Measurements from ENCODE around the gene GLS.

GLS gene

GRCh38 chr2:190862571-190862991 is 18.0 kb upstream of the GLS start:
- TF ChIP-seq, protein P1, sequence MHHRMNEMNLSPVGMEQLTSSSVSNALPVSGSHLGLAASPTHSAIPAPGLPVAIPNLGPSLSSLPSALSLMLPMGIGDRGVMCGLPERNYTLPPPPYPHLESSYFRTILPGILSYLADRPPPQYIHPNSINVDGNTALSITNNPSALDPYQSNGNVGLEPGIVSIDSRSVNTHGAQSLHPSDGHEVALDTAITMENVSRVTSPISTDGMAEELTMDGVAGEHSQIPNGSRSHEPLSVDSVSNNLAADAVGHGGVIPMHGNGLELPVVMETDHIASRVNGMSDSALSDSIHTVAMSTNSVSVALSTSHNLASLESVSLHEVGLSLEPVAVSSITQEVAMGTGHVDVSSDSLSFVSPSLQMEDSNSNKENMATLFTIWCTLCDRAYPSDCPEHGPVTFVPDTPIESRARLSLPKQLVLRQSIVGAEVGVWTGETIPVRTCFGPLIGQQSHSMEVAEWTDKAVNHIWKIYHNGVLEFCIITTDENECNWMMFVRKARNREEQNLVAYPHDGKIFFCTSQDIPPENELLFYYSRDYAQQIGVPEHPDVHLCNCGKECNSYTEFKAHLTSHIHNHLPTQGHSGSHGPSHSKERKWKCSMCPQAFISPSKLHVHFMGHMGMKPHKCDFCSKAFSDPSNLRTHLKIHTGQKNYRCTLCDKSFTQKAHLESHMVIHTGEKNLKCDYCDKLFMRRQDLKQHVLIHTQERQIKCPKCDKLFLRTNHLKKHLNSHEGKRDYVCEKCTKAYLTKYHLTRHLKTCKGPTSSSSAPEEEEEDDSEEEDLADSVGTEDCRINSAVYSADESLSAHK (tag by site-specific recombination; IDR thresholded peaks at IDR 0.05) = no peak
- TF ChIP-seq SP7 (tag by site-specific recombination; IDR thresholded peaks at IDR 0.05) (no peak), ZNF785 (tag by site-specific recombination; IDR thresholded peaks at IDR 0.05) (no peak), ZBTB48 (tag by site-specific recombination; IDR thresholded peaks at IDR 0.05) (no peak)

GRCh38 chr2:190863946-190864345 is 16.7 kb upstream of the GLS start:
- Histone ChIP-seq H3K4me1 (ENCODE audit: control insufficient read depth, insufficient read depth, low read length) (peaks cover 4% of the 10 kb centered on the region; the same call in 1 of the 2 replicates), H3K4me3 (ENCODE audit: low read depth, low read length) (no peak overlapping the region), H3K27ac (ENCODE audit: extremely low read depth, low read depth, low read length) (no peak overlapping the region), H3K9me3 (ENCODE audit: control insufficient read depth, insufficient read depth, low read depth, low read length) (no peaks in the 10 kb centered on the region), H3K36me3 (ENCODE audit: control insufficient read depth in 2 of 2, insufficient read depth in 1 of 2, low read length in 2 of 2) (no peaks in the 10 kb centered on the region)
- POLR2A ChIA-PET = interaction anchor here (2.1 kb wide), 1 partner anchor 17 kb away, joined by 9 read pairs; the partner anchor contains the start of gene GLS
- CTCF ChIA-PET = interaction anchor here (1.5 to 3.5 kb wide), 2 partner anchors 13 to 83 kb away, joined by 3 to 15 read pairs; no protein-coding TSS in a partner anchor
- TF ChIP-seq, protein P2, sequence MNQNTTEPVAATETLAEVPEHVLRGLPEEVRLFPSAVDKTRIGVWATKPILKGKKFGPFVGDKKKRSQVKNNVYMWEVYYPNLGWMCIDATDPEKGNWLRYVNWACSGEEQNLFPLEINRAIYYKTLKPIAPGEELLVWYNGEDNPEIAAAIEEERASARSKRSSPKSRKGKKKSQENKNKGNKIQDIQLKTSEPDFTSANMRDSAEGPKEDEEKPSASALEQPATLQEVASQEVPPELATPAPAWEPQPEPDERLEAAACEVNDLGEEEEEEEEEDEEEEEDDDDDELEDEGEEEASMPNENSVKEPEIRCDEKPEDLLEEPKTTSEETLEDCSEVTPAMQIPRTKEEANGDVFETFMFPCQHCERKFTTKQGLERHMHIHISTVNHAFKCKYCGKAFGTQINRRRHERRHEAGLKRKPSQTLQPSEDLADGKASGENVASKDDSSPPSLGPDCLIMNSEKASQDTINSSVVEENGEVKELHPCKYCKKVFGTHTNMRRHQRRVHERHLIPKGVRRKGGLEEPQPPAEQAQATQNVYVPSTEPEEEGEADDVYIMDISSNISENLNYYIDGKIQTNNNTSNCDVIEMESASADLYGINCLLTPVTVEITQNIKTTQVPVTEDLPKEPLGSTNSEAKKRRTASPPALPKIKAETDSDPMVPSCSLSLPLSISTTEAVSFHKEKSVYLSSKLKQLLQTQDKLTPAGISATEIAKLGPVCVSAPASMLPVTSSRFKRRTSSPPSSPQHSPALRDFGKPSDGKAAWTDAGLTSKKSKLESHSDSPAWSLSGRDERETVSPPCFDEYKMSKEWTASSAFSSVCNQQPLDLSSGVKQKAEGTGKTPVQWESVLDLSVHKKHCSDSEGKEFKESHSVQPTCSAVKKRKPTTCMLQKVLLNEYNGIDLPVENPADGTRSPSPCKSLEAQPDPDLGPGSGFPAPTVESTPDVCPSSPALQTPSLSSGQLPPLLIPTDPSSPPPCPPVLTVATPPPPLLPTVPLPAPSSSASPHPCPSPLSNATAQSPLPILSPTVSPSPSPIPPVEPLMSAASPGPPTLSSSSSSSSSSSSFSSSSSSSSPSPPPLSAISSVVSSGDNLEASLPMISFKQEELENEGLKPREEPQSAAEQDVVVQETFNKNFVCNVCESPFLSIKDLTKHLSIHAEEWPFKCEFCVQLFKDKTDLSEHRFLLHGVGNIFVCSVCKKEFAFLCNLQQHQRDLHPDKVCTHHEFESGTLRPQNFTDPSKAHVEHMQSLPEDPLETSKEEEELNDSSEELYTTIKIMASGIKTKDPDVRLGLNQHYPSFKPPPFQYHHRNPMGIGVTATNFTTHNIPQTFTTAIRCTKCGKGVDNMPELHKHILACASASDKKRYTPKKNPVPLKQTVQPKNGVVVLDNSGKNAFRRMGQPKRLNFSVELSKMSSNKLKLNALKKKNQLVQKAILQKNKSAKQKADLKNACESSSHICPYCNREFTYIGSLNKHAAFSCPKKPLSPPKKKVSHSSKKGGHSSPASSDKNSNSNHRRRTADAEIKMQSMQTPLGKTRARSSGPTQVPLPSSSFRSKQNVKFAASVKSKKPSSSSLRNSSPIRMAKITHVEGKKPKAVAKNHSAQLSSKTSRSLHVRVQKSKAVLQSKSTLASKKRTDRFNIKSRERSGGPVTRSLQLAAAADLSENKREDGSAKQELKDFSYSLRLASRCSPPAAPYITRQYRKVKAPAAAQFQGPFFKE (tag by site-specific recombination; IDR thresholded peaks at IDR 0.05; ENCODE audit: borderline replicate concordance) = no peak
- TF ChIP-seq ZIC2 (tag by site-specific recombination; IDR thresholded peaks at IDR 0.05) (no peak), ZNF184 (tag by site-specific recombination; IDR thresholded peaks at IDR 0.05) (no peak), OSR2 (tag by site-specific recombination; IDR thresholded peaks at IDR 0.05) (no peak), TCF7L2 (IDR thresholded peaks at IDR 0.05; ENCODE audit: borderline replicate concordance, low read depth, low read length) (no peak)

More at GRCh38 chr2:190862571-190862991, 18.0 kb upstream of the GLS start:
- CTCF ChIA-PET = interaction anchor here (0.6 to 3.5 kb wide), 4 partner anchors 12 to 85 kb away, joined by 3 to 15 read pairs (median 4); no protein-coding TSS in a partner anchor
- Histone ChIP-seq H3K27ac (ENCODE audit: extremely low read depth, low read depth, low read length) (no peak overlapping the region), H3K36me3 (ENCODE audit: control insufficient read depth in 2 of 2, insufficient read depth in 1 of 2, low read length in 2 of 2) (no peaks in the 10 kb centered on the region), H3K4me3 (ENCODE audit: low read depth, low read length) (no peak overlapping the region), H3K9me3 (ENCODE audit: control insufficient read depth, insufficient read depth, low read depth, low read length) (no peaks in the 10 kb centered on the region), H3K4me1 (ENCODE audit: control insufficient read depth, insufficient read depth, low read length) (peaks cover 4% of the 10 kb centered on the region; the same call in 1 of the 2 replicates)
- POLR2A ChIA-PET = interaction anchor here (2.1 kb wide), 1 partner anchor 18 kb away, joined by 9 read pairs; the partner anchor contains the start of gene GLS

DNA sequence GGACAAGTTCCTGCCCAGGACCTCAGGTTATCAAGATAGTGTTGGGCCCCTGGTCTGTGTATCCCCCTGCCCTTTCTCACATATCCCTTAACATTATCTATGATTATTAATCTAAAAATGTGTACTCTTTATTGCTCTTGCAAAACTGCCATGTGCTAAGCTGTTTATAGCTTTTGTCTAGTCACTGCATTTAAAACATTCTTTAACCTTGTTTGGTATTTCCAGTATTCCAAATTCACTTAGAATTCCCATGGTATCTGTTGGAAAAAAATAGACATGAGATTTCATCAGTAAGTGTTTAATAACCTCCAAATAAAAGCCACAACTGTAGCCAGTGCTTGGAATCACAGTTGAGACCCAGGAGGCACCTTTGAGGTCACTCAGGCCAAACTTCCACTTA is 16.2 kb upstream of the GLS start:
- POLR2A ChIA-PET = no interaction called here
- no peaks in the 10 kb centered on the region for H3K36me3 ChIP-seq (ENCODE audit: control insufficient read depth in 2 of 2, insufficient read depth in 1 of 2, low read length in 2 of 2)
- H3K4me3 ChIP-seq (ENCODE audit: low read depth, low read length) = no peak overlapping the region
- no peak overlapping the region for H3K27ac ChIP-seq (ENCODE audit: extremely low read depth, low read depth, low read length)
- no peaks in the 10 kb centered on the region for H3K9me3 ChIP-seq (ENCODE audit: control insufficient read depth, insufficient read depth, low read depth, low read length)
- TF ChIP-seq ZEB2 (tag by site-specific recombination; IDR thresholded peaks at IDR 0.05) (no peak), MZF1 (tag by site-specific recombination; IDR thresholded peaks at IDR 0.05; ENCODE audit: borderline replicate concordance) (no peak), HOXD13 (CRISPR knock-in tag; IDR thresholded peaks at IDR 0.05; ENCODE audit: borderline replicate concordance) (no peak), ZBTB10 (tag by site-specific recombination; IDR thresholded peaks at IDR 0.05) (no peak), ZNF138 (tag by site-specific recombination; IDR thresholded peaks at IDR 0.05; ENCODE audit: borderline replicate concordance) (no peak)
- TF ChIP-seq, protein P3, sequence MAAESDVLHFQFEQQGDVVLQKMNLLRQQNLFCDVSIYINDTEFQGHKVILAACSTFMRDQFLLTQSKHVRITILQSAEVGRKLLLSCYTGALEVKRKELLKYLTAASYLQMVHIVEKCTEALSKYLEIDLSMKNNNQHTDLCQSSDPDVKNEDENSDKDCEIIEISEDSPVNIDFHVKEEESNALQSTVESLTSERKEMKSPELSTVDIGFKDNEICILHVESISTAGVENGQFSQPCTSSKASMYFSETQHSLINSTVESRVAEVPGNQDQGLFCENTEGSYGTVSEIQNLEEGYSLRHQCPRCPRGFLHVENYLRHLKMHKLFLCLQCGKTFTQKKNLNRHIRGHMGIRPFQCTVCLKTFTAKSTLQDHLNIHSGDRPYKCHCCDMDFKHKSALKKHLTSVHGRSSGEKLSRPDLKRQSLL (tag by site-specific recombination; IDR thresholded peaks at IDR 0.05) = no peak
- H3K4me1 ChIP-seq (ENCODE audit: control insufficient read depth, insufficient read depth, low read length) = peaks cover 4% of the 10 kb centered on the region; the same call in 1 of the 2 replicates
- CTCF ChIA-PET = interaction anchor here (0.6 to 3.5 kb wide), 2 partner anchors 14 to 242 kb away, joined by 3 to 15 read pairs; no protein-coding TSS in a partner anchor

All from HEK293 (cell line).